HG03280 (cell line): ENCODE results near the gene GSN.

Source experiments
- ATAC-seq: cut with Tn5 transposase; IDR thresholded peaks from one replicate; pipeline ENCODE4 v1.9.1; 2021; ENCODE audit warnings: mild to moderate bottlenecking, moderate library complexity; ENCODE audit not compliant: unreplicated experiment

GSN gene

DNA sequence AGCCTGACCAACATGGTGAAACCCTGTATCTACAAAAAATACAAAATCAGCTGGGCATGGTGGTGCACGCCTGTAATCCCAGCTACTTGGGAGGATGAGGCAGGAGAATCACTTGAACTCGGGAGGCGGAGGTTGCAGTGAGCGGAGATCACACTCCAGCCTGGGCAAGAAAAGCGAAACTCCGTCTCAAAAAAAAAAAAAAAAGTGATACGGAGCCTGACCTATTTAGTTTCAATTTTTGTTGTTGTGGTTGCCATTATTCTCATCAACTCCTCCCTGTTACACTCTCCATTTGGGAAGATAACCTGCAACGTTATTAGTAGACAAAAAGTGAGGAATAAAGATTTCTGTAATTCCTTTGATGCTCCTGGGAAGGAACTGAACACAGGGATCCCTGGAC, 100.8 kb downstream of the GSN start:
- no peak for ATAC-seq

DNA sequence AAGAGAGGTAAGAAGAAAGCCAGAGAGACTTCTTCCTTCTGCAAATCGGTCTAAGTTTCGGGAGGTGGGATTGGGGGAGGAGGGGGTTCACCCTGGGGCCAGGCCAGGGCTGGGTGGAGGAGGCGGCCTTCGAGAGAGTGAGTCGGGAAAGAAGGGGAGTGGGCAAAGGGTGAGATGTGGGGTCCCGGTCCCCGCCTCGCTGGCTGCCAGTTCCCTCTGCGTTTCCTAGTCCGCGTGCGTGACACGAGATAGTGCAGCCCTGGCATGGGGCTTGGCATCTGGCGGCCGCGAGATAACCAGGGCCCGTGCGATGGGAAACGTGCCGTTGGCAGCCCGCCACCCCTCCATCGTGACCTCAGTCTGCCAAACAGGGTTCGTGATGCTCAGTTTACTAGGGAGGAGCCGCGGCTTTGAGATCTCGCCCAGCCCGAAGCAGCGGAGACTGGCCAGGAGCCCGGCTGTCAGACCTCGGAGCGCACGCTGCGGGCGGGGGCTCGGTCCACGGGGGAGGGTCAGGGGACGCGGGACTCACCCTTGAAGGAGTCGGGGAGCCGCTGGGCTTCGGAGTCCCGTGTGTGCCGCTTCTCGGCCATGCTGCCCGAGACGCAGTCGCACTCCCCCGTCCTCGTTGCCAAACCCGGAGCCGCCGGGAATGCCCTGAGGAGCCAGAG, 101.8 kb downstream of the GSN start, which contains the start of gene STOM:
Gene STOM (minus strand): TSS at position 656 of the 671 bp plus-strand sequence. CDS start 63 bp downstream, at position 593.
- peak; percentile 56 for ATAC-seq

DNA sequence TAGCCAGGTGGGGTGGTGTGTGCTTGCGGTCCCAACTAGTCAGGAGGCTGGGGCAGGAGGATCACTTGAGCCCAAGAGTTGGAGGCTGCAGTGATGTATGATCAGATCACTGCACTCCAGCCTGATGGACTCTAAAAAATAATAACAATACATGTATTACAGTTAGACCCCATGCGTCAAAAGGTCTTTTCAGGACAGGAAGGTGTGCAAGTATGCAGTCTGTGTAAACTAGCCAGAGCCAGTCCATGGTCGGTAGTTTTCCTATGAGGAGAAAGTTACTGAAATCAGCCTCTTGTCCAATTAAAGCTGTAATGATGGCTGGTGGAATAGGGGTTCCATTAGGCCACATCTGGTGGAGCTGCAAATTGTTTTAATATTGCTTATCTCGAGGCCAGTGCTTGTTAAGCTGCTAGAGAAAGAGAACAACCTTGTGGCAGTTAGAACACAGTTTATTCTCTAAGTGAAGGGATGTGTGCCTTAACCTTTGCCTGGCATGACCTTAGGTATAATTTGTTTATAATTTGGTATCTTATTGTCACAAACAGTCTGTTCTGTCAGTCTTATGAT, 103.6 kb downstream of the GSN start:
- no peak for ATAC-seq

DNA sequence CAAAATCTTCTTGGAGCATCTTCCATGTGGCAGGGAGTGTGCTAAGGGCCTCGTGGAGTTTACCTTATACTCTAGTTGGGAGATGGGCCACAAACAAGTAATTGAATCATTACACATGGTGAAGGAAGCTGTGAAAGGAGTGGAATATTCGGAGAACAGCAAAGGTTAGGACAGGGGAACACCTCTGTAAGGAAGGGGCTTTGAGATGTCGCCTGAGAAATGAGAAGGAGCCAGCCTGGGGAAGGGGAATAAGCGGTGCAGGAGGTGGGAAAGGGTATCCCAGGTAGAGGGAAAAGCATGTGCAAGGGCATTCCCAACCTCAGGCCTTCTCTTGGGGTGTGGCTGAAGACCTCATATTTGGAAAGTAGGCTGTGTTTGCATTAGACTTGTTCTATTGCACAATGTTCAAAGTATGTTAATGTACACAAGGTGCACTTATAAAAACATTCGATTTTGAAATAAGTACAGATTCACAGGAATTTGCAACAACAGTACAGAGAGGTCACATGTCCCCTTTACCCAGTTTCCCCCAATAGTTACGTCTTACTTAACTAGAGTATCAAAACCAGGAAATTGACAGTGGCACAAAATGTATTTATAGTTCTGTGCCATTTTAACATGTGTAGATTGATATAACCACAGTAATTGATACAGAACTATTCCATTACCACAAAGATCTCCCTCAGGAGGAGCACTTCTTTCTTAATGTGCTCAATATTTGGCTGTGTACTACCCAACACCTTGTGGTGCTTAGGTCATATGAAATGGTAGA, 104.5 kb downstream of the GSN start:
- no peak for ATAC-seq

DNA sequence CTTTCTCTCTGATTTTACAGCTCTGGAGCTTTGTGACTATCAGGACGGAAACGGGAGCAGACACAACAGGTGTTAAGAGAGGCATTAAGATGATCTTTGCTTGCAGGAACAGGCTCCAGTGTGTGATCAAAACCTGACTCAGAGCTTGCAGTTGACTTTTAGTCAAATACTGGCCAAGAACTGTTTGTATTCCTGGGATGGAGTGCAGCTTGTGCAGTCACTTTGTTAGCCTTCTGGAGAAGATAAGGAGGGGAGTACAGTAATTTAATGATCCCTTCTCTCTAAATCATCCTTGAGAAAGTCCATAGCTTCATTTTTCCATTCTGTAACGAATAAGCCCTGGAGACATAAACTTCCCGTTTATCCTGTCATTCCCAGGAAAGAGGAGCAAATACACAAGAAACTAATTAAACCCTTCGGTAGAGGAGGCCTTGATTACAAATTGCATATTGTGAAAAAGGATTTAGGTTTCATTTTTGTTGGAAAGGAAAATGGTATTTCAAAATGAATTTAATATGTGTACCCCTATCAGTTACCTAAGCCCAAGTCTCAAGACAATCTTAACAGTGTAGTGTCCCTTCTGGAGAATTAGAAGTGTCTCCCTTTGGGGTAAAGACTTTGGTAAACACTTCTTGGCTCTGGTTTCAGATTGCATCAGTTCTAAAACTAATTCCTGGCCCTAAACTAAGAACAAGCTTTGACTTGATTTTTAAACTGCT, 105.2 kb downstream of the GSN start:
- ATAC-seq: no peak

DNA sequence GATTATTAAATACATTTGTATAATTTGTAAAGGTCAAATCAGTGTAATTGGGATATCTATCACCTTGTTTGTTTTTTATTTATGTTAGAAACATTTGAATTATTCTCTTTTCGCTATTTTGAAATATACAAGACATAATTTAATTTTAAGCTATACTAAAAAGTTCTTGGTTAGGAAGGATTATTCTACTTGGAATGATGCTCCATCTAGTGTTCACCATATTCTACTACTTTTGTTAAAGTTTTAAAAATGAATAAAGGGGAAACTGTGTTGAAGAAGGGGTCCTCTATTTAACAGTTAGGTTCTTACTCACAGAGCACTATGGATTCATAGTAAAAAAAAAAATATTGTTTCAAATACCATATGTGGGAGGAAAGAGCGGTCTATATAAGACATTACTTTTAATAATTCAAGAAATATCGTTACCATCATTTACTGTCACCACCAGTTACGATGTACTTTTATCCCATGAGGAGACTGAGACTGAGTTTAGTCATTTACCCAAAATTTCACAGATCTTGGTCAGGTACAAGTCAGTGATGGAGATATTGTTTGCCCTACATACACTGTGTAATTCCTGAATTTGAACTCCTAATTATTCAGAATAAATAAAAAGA, 108.4 kb downstream of the GSN start:
- no peak for ATAC-seq

DNA sequence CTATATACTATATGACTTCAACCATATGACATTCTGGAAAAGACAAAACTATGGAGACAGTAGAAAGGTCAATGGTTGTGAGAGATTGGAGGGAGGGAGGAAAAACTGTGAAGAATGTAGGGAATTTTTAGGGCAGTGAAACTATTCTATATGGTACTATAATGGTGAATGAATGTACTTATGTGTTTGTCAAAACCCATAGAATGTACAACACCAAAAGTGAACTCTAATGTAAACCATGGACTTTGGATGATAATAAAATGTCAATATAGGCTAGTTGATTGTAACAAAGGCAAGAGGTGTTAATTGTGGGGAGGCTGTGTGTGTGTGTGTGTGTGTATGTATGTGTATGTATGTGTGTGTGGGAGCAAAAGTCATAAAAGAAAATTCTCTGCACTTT, 112.9 kb downstream of the GSN start:
- ATAC-seq: no peak
